PC-3 (cell line): ENCODE results near the gene TM9SF3. TPM values are rescaled to one million over a fixed set of nuclear protein-coding genes. Genes with fewer than 3 reads are reported as not detected.

Experiments
- ATAC-seq: fragments of 200-7000 bp; cut with Tn5 transposase; 2 replicates; pipeline ENCODE4 v1.9.1; 2020; ENCODE audit warnings: mild to moderate bottlenecking, moderate library complexity
- BruUV-seq: library from RNA; stranded (reverse); fragments of 400-500 nt; replicated peaks from 2 replicates; lab custom pipeline; 2021; lab: Mats Ljungman, UMichigan
- CTCF ChIA-PET: fragments of 300-600 bp; sonication (Branson Sonifier 250); formaldehyde crosslinking; loops from one replicate; lab custom pipeline; 2022; ENCODE audit warnings: antibody characterized with exemption; lab: Charles Lee
- POLR2A ChIA-PET: fragments of 300-600 bp; sonication (Branson Sonifier 250); formaldehyde crosslinking; loops from one replicate; lab custom pipeline; 2022; ENCODE audit warnings: antibody characterized with exemption; ENCODE audit not compliant: unreplicated experiment; lab: Charles Lee
- DNase-seq: peaks from one replicate; pipeline ENCODE4 v3.0.0-alpha.2; 2015
- H2AFZ ChIP-seq: fragments of 300-600 bp; sonication (generic); 2 replicates; pipeline ENCODE4 v1.6.0; 2016; ENCODE audit warnings: antibody characterized with exemption, low read length
- H3F3A ChIP-seq: fragments of 300-600 bp; sonication (generic); one replicate; pipeline ENCODE4 v1.6.0; 2017; ENCODE audit warnings: antibody characterized with exemption, low read length, control low read depth, mild to moderate bottlenecking; ENCODE audit not compliant: unreplicated experiment
- H3K27ac ChIP-seq: fragments of 300-600 bp; sonication (generic); 2 replicates; pipeline ENCODE4 v1.5.1; 2016; ENCODE audit warnings: mild to moderate bottlenecking, low read length
- H3K27me3 ChIP-seq: fragments of 300-600 bp; sonication (generic); 2 replicates; pipeline ENCODE4 v1.6.1; 2016; ENCODE audit warnings: low read length, mixed read lengths
- H3K36me3 ChIP-seq: fragments of 300-600 bp; sonication (generic); 2 replicates; pipeline ENCODE4 v1.6.1; 2016; ENCODE audit warnings: low read depth, mixed run types, low read length, mixed read lengths
- H3K4me1 ChIP-seq: fragments of 300-600 bp; sonication (generic); 2 replicates; pipeline ENCODE4 v1.5.1; 2016; ENCODE audit warnings: low read length; ENCODE audit not compliant: insufficient read depth
- H3K4me2 ChIP-seq: fragments of 300-600 bp; sonication (generic); 2 replicates; pipeline ENCODE4 v1.6.0; 2016; ENCODE audit warnings: low read length
- H3K4me3 ChIP-seq: fragments of 300-600 bp; sonication (generic); 2 replicates; pipeline ENCODE4 v1.5.1; 2016; ENCODE audit warnings: mild to moderate bottlenecking, low read length, mixed read lengths
- H3K79me2 ChIP-seq: fragments of 300-600 bp; sonication (generic); 2 replicates; pipeline ENCODE4 v1.6.1; 2017; ENCODE audit warnings: low read length, mixed read lengths
- H3K9ac ChIP-seq: fragments of 300-600 bp; sonication (generic); 2 replicates; pipeline ENCODE4 v1.6.0; 2016; ENCODE audit warnings: mild to moderate bottlenecking, low read length
- H3K9me2 ChIP-seq: fragments of 300-600 bp; sonication (generic); replicated peaks from 2 replicates; pipeline ENCODE4 v1.6.1; 2016; ENCODE audit warnings: mixed run types, low read length, mixed read lengths
- H3K9me3 ChIP-seq: fragments of 300-600 bp; sonication (generic); 2 replicates; pipeline ENCODE4 v1.6.1; 2016; ENCODE audit warnings: low read length, mixed read lengths
- H4K20me1 ChIP-seq: fragments of 300-600 bp; sonication (generic); 2 replicates; pipeline ENCODE4 v1.6.1; 2016; ENCODE audit warnings: low read length, mixed read lengths
- CTCF ChIP-seq: fragments of 300-600 bp; sonication (generic); conservative IDR thresholded peaks from 2 replicates; pipeline ENCODE4 v1.5.1; 2017; ENCODE audit warnings: antibody characterized with exemption, low read depth, mild to moderate bottlenecking, low read length
- EZH2 ChIP-seq: fragments of 300-600 bp; sonication (generic); IDR thresholded peaks from one replicate; pipeline ENCODE4 v1.6.1; 2017; ENCODE audit warnings: antibody characterized with exemption, mild to moderate bottlenecking, low read length; ENCODE audit not compliant: unreplicated experiment
- EZH2phosphoT487 ChIP-seq: fragments of 300-600 bp; sonication (generic); IDR thresholded peaks from 2 replicates; pipeline ENCODE4 v1.6.1; 2018; ENCODE audit warnings: mild to moderate bottlenecking, antibody characterized with exemption, low read length, borderline replicate concordance
- intact Hi-C: fragments of 100-400 bp; cut with micrococcal nuclease; formaldehyde crosslinking; loops from 2 replicates; pipeline ENCODE4 v1.9.0; 2023
- total RNA-seq: library from RNA; depleted of rRNA; stranded (reverse); fragments of >200 nt; gene quantifications from 2 replicates; pipeline ENCODE4 v1.2.3, GENCODE V29; 2014

The TM9SF3 gene
- total RNA-seq, 1 experiment from 2014 or later, result 39.2 TPM

DNA sequence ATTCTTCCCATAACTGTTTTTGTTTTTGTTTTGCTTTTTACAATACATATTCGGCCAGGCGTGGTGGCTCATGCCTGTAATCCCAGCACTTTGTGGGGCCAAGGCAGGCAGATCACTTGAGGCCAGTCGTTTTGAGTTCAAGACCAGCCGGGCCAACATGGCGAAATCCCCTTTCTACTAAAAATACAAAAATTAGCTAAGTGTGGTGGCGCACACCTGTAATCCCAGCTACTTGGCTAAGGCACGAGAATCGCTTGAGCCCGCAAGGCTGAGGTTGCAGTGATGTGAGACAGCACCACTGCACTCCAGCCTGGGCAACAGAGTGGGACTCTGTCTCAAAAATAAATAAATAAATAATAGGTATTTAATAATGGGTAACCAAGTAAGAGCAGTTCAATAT is 2.3 kb downstream of the TM9SF3 start:
- ChIA-PET CTCF (no interaction called here), POLR2A (no interaction called here)
- H3K4me1 ChIP-seq, result peaks cover 19% of the 10 kb centered on the region; the same call in 1 of the 2 replicates
- ATAC-seq, result no peak
- H3K36me3 ChIP-seq, result no peaks in the 10 kb centered on the region
- DNase-seq, result no peak
- no peaks in the 10 kb centered on the region for H3K9me3 ChIP-seq
- H3K27me3 ChIP-seq, result no peaks in the 10 kb centered on the region
- BruUV-seq, result no TSS peak
- H3K4me2 ChIP-seq, result peak overlapping the region; percentile 92
- no peak overlapping the region; the same call in 1 of the 2 replicates for H3K4me3 ChIP-seq
- peaks cover 41% of the 10 kb centered on the region for H4K20me1 ChIP-seq
- peaks cover 71% of the 10 kb centered on the region for H3K79me2 ChIP-seq
- no peak overlapping the region for H3K27ac ChIP-seq
- no peak overlapping the region for H3K9ac ChIP-seq
- TF ChIP-seq EZH2phosphoT487 (no peak), CTCF (no peak), EZH2 (no peak)
- H3K9me2 ChIP-seq, result no peaks in the 10 kb centered on the region
- intact Hi-C loops, result no loop called here
- H3F3A ChIP-seq, result no peaks in the 10 kb centered on the region
- H2AFZ ChIP-seq, result no peak overlapping the region

DNA sequence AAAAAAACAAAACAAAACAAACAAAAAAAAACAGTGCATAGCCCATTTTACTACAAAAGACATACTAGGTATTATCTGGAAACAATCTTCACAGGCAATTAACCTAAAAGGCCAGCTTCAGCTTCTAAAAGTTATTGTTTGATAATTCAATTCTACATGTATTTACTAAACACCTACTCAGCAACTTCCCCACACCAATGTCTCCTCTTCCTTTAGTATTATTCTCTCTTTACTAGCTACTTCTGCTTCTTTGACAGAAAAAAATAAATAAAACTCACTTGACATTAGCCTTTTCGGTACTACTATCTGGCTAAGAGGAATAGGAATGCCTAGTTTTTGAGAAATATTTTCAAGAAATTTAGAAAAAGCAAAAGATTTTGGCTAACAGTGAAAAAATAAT is 2.8 kb downstream of the TM9SF3 start:
- TF ChIP-seq EZH2 (no peak), CTCF (no peak), EZH2phosphoT487 (no peak)
- no peaks in the 10 kb centered on the region for H3K9me2 ChIP-seq
- CTCF ChIA-PET, result no interaction called here

DNA sequence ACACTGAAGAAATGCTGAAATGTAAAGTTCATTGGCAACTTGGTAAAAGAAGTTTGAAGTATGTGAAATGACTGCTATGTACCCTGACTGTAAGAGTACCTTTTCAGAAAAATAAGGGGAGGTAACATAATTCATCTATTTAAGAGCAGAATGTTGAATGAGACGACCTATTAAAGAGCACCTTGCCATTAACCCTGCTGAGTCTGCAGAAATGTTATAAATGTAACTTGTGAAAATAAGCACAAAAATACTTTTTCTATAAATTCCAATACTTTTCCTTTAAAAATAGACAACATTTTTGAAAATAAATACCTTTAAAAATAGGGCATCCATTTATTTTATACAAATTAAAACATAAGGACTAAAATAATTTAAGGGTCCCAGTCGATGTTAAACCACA is 7.7 kb downstream of the TM9SF3 start:
- BruUV-seq, result no TSS peak
- H3K9ac ChIP-seq, result no peak overlapping the region
- H3K4me1 ChIP-seq, result peaks cover 16% of the 10 kb centered on the region
- no peaks in the 10 kb centered on the region for H3F3A ChIP-seq
- no peaks in the 10 kb centered on the region for H3K36me3 ChIP-seq
- DNase-seq (no peak), ATAC-seq (no peak)
- ChIA-PET CTCF (no interaction called here), POLR2A (no interaction called here)
- no peak overlapping the region for H3K27ac ChIP-seq
- intact Hi-C loops, result no loop called here
- no peak overlapping the region for H2AFZ ChIP-seq
- H3K79me2 ChIP-seq, result peaks cover 98% of the 10 kb centered on the region
- no peaks in the 10 kb centered on the region for H3K9me3 ChIP-seq
- H3K27me3 ChIP-seq, result no peaks in the 10 kb centered on the region
- H3K4me3 ChIP-seq, result no peak overlapping the region
- no peaks in the 10 kb centered on the region for H3K9me2 ChIP-seq
- peaks cover 51% of the 10 kb centered on the region for H4K20me1 ChIP-seq
- TF ChIP-seq EZH2 (no peak), EZH2phosphoT487 (no peak), CTCF (no peak)
- no peak overlapping the region for H3K4me2 ChIP-seq

More for the DNA sequence above, 2.8 kb downstream of the TM9SF3 start:
- peak overlapping the region; percentile 92; the same call in 1 of the 2 replicates for H3K4me2 ChIP-seq
- H3F3A ChIP-seq, result no peaks in the 10 kb centered on the region
- H3K9ac ChIP-seq, result no peak overlapping the region
- H2AFZ ChIP-seq, result no peak overlapping the region
- no TSS peak for BruUV-seq
- H3K4me3 ChIP-seq, result no peak overlapping the region
- no peaks in the 10 kb centered on the region for H3K36me3 ChIP-seq
- peaks cover 41% of the 10 kb centered on the region for H4K20me1 ChIP-seq
- H3K79me2 ChIP-seq, result peaks cover 76% of the 10 kb centered on the region
- no peak for DNase-seq
- H3K4me1 ChIP-seq, result peaks cover 19% of the 10 kb centered on the region; the same call in 1 of the 2 replicates
- H3K27me3 ChIP-seq, result no peaks in the 10 kb centered on the region
- no peak overlapping the region for H3K27ac ChIP-seq
- intact Hi-C loops, result no loop called here
- POLR2A ChIA-PET, result no interaction called here
- ATAC-seq, result no peak
- no peaks in the 10 kb centered on the region for H3K9me3 ChIP-seq
